ENCODE data around the gene NDUFB7.

NDUFB7 gene

GRCh38 chr19:14561847-14562351, 10.0 kb downstream of the NDUFB7 start:
- TF ChIP-seq CTCF (IDR thresholded peaks at IDR 0.05; ENCODE audit: extremely low read depth, missing control alignments), result no peak
- DNase-seq (ENCODE audit: low spot score), result peak; percentile 75

GRCh38 chr19:14561249-14561648, 10.6 kb downstream of the NDUFB7 start:
- TF ChIP-seq CTCF (IDR thresholded peaks at IDR 0.05; ENCODE audit: extremely low read depth, missing control alignments), result no peak
- DNase-seq (ENCODE audit: low spot score), result no peak

- no peak for DNase-seq (ENCODE audit: low spot score)
- TF ChIP-seq CTCF (IDR thresholded peaks at IDR 0.05; ENCODE audit: extremely low read depth, missing control alignments), result no peak
These were observed 11.1 kb downstream of the NDUFB7 start for GRCh38 chr19:14560776-14561108.

GRCh38 chr19:14559916-14560775, 11.7 kb downstream of the NDUFB7 start:
- TF ChIP-seq CTCF (IDR thresholded peaks at IDR 0.05; ENCODE audit: extremely low read depth, missing control alignments), result no peak
- no peak for DNase-seq (ENCODE audit: low spot score)

- DNase-seq (ENCODE audit: low spot score), result no peak
- TF ChIP-seq CTCF (IDR thresholded peaks at IDR 0.05; ENCODE audit: extremely low read depth, missing control alignments), result no peak
These were observed 13.3 kb downstream of the NDUFB7 start for GRCh38 chr19:14558370-14559066.

GRCh38 chr19:14556662-14557188, 15.1 kb downstream of the NDUFB7 start:
- TF ChIP-seq CTCF (IDR thresholded peaks at IDR 0.05; ENCODE audit: extremely low read depth, missing control alignments), result peak; percentile 91
- DNase-seq (ENCODE audit: low spot score), result peak; percentile 90

Measured in GM20000 (cell line).